Kidney epithelial cell (primary cell): ENCODE measurements around the gene AVPR1B. TPM values are rescaled to one million over a fixed set of nuclear protein-coding genes. Genes with fewer than 3 reads are reported as not detected.

ENCODE experiments used
- DNase-seq: peaks from one replicate; pipeline ENCODE4 v3.0.0-alpha.2; 2010; ENCODE audit warnings: low read depth
- H3K27me3 ChIP-seq: 2 replicates; pipeline ENCODE4 v1.6.0; 2011; ENCODE audit warnings: low read length; ENCODE audit not compliant: control insufficient read depth, insufficient read depth
- H3K36me3 ChIP-seq: 2 replicates; pipeline ENCODE4 v1.5.1; 2011; ENCODE audit warnings: low read length; ENCODE audit not compliant: control insufficient read depth, insufficient read depth
- H3K4me3 ChIP-seq: 2 replicates; pipeline ENCODE4 v1.5.1; 2011; ENCODE audit warnings: low read depth, mild to moderate bottlenecking, control low read depth, low read length
- total RNA-seq: library from RNA; depleted of rRNA; stranded (reverse); fragments of >200 nt; gene quantifications from 2 replicates; pipeline ENCODE4 v1.2.3, GENCODE V29; 2015
- TF ChIP-seq, protein P1 (sequence below): IDR thresholded peaks from 2 replicates; pipeline ENCODE4 v1.5.1; 2011; ENCODE audit warnings: mild to moderate bottlenecking, moderate library complexity, low read length, control low read depth, inconsistent platforms; ENCODE audit not compliant: insufficient read depth, poor library complexity, severe bottlenecking

Gene AVPR1B
- total RNA-seq, 1 donor from 2014 or later = not detected

DNA sequence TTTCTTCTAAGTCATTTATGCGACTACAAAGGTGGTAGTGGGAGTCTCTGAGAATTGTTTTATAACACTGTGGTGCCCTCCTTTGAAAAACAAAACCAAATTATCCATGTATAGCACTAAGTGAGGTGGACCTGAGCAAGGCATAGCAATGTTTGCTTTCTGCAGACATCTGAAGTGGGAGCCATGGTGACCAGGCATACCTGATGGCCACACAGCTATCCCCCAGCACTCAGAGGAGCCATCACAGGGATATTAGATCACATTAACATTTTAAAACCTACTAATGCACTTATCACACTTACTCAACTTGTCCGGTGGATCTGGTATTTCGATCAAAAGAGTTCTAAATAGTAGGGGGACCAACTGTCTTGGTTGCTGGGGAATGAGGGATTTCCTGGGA is 24.8 kb upstream of the AVPR1B start:
- H3K27me3 ChIP-seq = peaks cover 15% of the 10 kb centered on the region

DNA sequence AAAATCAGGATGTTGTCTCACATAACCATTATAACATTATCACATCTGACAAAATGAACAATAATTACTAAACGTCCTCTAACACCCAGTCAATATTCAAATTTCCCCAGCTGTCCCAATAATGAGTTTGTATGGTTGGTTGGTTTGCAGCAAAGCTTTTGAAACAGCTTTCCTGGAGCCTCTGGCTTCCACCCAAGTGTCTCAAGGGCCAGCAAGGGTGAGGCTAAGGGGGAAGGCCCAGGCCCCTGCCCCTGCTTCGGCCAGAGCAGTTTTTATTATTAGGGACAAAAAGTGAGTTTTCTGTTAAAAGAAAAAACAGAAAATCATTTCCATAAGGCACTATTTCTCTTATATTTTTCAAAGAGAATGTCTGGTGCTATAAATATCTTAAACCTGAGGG is 19.1 kb upstream of the AVPR1B start:
- H3K27me3 ChIP-seq = no peaks in the 10 kb centered on the region
- TF ChIP-seq, protein P1, sequence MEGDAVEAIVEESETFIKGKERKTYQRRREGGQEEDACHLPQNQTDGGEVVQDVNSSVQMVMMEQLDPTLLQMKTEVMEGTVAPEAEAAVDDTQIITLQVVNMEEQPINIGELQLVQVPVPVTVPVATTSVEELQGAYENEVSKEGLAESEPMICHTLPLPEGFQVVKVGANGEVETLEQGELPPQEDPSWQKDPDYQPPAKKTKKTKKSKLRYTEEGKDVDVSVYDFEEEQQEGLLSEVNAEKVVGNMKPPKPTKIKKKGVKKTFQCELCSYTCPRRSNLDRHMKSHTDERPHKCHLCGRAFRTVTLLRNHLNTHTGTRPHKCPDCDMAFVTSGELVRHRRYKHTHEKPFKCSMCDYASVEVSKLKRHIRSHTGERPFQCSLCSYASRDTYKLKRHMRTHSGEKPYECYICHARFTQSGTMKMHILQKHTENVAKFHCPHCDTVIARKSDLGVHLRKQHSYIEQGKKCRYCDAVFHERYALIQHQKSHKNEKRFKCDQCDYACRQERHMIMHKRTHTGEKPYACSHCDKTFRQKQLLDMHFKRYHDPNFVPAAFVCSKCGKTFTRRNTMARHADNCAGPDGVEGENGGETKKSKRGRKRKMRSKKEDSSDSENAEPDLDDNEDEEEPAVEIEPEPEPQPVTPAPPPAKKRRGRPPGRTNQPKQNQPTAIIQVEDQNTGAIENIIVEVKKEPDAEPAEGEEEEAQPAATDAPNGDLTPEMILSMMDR = no peak
- no peak for DNase-seq
- H3K4me3 ChIP-seq = no peak overlapping the region
- H3K36me3 ChIP-seq = no peaks in the 10 kb centered on the region

More for the DNA sequence above, 24.8 kb upstream of the AVPR1B start:
- Histone ChIP-seq H3K36me3 (no peaks in the 10 kb centered on the region), H3K4me3 (no peak overlapping the region)
- DNase-seq = no peak
- TF ChIP-seq, protein P1 = no peak

DNA sequence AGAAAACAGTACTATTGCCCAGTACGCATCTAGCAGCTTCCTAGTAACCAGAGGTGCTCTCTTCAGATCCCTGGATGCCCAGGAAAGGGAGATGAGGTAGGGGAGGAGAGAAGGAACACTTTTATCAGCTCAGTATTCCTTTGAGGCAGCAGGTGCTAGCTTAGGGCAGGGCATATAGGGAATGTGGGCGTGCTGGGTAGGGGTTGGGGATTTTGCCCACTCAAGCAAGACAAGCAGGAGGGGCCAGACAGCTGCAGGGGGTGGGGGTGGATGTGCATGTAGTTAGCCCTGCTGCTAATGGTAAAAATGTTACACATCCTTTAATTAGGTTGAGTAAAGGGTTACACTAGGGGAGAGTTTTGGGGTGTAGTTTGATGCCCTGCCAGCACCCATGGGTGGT is 18.1 kb upstream of the AVPR1B start:
- Histone ChIP-seq H3K4me3 (no peak overlapping the region), H3K36me3 (no peaks in the 10 kb centered on the region), H3K27me3 (no peaks in the 10 kb centered on the region)
- DNase-seq = no peak
- TF ChIP-seq, protein P1 = no peak

DNA sequence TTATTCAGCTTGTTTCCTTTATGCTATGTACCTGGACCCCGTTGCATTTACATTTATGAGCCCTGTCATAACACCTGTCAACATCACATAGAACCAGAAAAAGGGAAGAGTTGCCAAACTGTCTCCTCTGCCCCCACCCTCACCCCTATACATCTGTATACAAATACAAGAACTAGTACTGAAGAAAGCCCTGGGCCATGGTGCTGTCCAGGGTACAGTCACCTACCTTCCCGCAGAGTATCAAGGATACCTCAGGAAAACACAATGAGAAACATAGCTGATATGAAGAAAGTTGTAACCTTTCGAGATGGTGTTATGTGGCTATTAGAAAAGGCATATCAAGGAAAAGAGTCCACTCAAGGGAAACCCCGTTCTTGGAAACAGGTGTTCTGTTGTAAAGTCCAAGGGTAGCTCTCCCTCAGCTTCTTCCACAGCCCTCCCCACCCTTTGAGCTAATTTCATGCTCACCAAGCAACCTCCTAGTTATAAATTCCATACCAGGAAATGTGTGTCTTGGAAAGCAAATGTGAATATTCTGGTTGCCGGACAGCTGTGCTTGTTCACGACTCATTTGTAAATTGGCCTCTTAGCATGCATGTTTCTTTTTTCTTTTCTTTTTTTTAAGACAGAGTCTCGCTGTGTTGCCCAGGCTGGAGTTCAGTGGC is 16.7 kb upstream of the AVPR1B start:
- Histone ChIP-seq H3K27me3 (no peaks in the 10 kb centered on the region), H3K4me3 (no peak overlapping the region), H3K36me3 (no peaks in the 10 kb centered on the region)
- TF ChIP-seq, protein P1 = no peak
- DNase-seq = no peak

DNA sequence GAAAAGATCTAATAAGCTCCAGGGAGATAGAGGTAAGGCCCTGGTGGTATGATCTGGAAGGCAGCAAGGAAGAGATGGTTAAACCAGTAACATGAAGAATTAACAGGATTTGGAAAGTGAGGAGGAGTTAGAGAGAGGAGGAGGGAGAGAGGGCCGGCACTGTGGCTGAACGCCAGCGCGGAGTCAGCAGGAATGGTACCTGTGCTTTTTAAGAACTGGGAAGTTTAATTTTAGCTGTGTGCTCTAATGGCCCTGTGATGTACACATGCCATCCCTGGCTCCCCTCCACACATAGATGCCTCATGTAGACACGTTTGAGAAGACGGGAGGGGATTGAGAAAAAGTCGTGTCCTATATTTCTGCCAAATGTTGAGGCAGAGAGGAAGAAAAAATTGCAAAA is 13.8 kb upstream of the AVPR1B start:
- no peak overlapping the region for H3K4me3 ChIP-seq
- TF ChIP-seq, protein P1 = no peak
- H3K27me3 ChIP-seq = no peaks in the 10 kb centered on the region
- no peak for DNase-seq
- H3K36me3 ChIP-seq = no peaks in the 10 kb centered on the region

DNA sequence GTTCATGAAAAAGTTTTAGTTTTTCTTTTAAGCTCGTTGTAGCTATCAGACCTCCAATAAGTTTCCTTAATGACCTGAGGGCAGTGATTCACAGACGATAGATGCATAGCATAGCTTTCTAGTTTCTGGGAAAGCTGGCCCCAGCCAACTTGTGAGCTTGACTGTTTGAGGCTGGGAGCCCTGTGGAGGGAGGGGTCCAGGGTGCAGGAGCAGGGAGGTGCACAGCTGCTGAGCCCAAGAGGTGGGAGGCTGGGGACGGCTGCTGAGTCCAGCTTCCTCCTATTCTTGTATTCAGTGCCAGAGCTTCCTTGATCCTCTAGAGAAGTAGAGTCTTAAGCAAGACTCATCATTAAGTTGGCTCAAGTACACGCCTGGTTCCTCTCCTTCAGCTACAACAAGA is 11.0 kb upstream of the AVPR1B start:
- H3K36me3 ChIP-seq = no peaks in the 10 kb centered on the region
- no peak overlapping the region for H3K4me3 ChIP-seq
- no peaks in the 10 kb centered on the region for H3K27me3 ChIP-seq
- DNase-seq = no peak
- TF ChIP-seq, protein P1 = no peak
